ENCODE results near the gene NPNT. TPM values are rescaled to one million over a fixed set of nuclear protein-coding genes. Genes with fewer than 3 reads are reported as not detected.
A peak's percentile ranks its signal among the peaks of the same experiment; 100 is the strongest.

NPNT gene
- total RNA-seq, 1 donor from 2014 or later = 17.5 TPM

DNA sequence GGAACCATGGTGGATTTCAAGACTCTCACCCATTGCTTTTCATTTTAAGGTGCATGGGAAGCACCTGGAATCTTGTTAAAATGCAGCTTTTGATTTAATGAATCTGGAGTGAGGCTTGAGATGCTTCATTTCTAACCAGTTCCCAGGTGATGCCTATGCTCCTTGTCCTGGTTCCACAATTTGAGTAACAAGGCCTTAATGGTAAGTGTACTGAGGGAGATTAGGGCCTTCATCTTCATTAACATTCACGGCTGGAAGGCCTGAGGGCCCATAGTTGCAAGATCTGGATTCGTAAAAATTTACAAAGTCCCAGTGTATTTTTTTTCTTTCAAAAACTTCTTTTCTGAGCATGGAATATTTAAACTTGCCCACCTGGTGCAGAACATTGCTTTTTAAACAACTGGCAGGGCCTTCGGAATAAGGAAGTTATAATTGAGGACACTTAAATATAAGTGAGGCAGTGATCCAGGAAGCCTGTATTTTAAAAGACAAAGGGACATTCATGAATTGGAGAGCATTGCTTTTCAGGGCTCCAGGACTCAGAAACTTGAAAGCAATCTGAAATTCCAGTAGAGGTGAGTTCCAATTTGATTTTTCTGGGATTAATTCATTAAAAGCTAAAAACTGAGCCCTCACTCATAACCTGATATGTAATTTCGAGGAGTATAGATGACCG, 77.8 kb downstream of the NPNT start:
- ATAC-seq = no peak

DNA sequence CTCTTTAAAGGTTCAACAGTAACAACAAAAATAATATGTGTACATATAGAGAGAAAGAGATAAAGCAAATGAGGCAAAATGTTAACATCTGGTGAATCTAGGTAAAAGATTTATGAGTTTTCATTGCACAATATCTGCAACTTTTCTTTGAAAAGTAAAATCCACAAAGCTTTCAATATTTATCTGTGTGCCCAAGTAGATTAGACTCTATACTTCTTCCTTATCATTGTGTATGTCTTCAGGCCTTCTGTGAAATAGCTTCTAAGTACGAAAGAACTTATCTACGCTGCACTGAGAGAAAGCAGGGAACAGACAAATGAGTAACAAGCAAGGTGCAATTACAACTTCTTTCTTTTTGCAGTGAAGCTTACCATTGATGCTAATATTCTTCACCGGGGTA, 81.6 kb downstream of the NPNT start:
- no peak for ATAC-seq

DNA sequence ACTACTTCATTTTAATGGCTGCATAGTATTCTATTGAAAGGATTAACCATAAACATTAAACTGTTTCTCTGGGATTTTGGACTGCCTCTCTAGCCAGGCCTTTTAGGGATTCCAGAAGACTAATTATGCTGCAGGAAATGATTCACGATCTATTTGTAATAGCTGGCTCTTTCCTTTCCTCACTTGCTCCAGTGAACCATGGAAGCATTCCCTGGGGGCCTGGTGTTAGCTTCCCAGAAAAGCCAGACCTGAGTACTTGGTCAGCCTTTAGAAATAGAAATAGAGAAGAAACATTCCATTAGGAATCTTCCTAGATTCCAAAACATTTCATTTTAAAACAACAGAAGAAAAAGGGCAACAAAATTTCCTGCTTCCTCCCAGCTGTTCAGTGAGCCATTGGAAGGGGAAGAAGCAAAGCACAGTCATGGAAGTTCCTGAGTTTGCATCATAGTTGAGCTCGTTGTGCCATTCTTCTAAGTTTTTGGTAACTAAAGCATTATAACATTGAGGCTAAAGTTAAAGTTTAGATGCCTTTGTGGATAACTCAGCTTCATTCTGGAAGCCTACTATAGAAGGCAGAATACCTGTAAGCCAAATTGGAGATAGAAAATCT, 83.5 kb downstream of the NPNT start:
- ATAC-seq = peak; percentile 43

DNA sequence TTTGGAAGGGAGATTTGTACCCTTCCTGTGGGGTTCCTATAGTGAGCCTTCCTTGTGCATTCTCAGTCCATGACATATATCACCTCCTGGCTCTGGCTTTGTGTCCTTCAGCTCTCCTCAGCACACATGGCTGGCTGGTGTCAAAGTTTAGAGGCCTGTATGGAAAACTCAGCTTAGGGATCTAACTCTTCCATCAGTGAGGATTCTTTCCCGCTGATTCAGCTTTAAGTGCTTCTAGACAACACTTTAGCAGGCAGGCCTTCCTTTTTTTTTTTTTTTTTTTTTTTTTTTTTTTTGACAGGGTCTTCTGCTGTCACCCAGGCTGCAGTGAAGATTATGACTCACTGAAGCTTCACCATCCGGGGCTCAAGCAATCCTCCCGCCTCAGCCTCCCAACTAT, 84.2 kb downstream of the NPNT start:
- no peak for ATAC-seq

DNA sequence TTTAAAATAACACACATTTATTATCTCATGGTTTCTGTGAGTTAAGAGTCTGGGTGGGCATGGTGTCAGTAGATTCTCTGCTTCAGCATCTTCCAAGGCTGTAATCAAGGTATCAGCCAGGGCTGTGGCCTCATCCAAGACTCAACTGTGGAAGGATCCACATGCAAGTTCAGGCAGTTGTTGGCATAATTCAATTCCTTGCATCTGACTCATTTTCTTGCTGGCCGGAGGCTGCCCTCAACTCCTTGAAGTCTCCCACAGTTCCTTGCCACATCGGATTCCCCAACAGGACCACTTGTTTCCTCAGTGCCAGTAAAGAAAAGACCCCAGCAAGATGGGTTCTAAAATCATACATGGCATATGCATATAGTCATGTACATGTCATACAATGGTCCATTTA, 93.4 kb downstream of the NPNT start:
- ATAC-seq = no peak

DNA sequence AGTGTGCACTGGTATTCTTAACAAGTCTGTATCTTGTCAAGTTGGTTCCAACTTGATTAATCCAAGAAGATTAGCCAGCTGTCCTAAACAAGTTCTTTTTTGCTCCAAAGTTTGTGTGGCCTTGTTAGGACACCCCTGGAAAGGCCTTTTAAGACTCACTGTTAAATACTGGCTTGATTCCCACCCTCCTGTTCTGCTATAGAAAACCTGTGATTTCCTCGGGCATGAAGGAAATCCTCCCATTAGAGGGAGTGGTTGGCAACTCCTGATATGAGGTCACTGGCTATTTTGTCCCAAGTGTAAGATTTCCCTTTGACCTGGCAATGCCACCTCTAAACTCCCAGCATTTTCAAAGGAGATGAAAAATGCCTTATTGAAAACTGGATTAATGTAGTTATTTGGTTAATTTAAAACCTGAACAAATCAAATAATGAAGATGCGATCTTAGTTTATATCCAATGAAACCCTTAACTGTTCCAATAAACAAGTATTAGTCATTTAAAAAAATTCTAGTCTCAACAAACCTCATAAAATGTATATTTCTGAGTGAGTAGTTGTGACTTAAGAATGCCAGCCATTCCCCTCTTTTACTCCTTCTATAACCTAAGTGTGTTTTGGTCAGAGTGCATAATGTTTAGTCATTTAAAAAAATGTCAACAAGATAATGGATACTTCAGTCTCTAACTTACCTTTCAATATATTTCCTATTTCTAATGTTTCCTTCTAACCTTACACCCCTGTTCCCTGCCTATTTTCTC, 94.4 kb downstream of the NPNT start:
- peak; percentile 41 for ATAC-seq

DNA sequence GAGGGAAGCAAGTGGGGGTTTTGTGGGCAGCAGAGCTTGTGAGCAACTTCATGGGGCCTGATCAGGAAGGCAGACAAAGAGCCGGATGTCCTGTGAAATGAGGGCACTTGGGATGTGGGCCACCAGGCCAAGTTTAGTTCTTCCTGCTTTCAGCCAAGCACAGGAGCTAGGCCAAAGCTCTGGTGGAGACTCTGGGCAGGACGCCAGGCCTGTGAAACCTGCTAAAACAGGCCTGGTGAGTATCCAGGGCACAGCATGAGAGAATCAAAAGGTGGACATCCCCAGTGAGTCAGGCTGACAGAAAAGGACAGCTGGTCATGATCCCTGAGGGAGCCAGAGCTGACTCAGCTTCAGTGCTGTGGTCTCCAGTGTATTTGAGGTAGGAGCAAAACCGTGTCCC, 95.7 kb downstream of the NPNT start:
- peak; percentile 95 for ATAC-seq

DNA sequence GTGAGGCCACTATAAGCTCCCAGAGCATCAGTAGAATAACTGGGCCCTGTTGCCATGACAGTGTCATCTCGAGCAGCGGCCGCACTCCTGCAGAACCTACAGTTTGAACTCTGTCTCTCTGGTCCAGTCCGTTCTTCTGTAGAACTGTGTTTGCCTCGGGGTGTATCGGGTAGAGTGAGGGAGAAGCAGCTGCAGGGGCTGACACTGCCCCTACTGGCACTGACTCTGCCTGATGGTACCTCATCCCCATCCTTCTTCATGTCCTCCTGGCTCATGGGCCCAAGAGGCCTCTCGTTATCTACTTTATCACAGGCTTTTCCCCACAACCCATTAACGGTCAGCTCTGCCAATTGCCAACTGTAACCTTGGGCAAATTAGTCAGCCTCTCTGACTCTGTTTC, 96.5 kb downstream of the NPNT start:
- ATAC-seq = no peak

DNA sequence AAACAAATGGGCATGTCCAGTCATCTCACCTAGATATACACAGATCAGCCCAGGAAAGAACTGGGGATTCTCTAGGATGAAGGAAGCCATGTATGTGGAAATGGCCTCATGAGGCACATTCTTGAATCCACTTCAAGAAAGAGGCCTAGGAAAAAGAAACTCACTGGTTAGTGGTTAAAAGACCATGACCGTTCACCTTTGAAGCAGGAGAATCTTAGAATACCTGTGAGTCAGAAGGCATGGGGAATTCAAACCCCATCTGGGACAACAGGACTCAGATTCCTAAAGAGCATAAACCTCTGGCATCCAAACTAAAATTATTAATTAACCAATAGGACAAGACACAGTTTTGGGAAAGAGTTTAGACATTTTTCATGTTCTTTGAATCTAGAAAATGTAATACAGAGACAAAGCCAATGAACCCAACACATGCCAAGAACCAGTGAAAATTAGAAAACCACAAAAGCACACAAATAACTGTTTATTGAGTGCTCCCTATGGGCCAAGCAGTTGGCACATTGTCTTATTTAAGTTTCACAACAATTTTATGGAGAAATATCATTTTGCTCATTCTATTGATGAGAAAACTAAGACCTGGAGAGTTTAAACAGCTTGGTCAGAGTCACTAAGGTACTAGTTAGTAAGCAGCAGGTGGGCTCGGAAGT, 97.5 kb downstream of the NPNT start:
- no peak for ATAC-seq

DNA sequence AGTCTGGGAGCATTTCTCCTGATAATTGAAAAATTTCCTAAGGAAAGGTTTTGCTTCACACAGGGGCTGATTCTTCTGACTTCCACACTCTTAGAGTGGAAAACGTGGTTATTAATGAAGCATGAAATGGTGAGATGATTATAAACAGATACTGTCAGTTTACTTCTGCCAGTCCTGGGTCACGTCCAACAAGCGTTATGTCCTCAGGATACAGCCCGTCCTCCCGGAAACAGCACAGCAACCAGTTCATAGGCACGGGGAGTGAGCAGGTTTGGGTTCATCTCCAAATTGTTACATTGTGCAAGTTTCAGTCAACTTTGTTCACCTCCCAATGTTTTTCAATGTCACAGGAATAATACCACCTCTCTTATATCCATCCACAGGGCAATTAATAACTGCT, 98.8 kb downstream of the NPNT start:
- peak; percentile 50 for ATAC-seq

DNA sequence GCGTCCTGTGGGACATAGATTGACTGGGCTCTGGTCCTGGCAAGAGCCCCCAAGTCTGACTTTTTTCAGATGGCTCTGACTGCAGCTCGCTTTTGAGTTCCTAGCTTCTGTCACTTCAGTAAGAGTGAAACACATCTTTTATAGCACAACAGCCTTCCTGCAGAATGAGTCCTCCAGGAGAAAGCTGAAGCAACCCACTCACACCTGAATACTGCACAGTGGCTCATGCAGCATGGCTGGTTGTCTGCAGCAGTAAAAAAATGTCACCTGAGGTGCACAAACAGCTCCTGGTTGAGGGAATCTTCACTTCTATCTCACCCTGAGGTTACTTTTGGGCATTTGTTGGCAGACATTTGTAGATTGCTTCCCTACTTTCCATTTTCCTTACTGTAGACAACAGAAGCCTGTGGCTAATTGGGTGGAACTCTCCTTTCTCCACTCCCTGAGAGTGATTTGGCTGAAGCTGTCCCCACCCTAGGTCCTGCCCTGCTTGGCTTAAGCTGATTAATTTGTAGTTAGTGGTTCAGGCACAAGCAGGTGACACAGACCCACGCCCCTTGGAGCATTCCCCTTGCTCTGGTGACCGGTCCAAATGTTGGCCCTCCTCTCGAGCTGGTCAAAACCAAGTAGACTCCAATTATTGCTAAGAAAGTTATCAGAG, 99.7 kb downstream of the NPNT start:
- ATAC-seq = peak; percentile 52

DNA sequence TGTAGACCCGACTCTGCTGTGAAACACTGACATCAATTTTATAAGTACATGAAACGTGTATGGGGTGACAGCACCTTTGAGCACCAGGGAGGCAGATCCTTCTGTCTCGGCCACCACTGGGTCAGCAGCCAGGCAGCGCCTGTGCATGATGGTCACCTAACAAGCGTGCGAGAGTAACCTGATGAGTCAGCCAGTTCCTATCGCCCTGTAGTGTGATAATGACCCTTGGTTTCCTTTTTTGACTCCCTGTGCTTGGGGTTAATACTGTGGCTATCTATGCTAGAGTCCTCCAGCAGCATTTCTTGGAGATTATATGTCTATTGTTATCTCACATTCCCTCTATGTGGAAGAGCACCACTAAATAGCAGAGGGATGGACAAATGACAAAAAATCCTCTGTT, 101.6 kb downstream of the NPNT start:
- no peak for ATAC-seq

DNA sequence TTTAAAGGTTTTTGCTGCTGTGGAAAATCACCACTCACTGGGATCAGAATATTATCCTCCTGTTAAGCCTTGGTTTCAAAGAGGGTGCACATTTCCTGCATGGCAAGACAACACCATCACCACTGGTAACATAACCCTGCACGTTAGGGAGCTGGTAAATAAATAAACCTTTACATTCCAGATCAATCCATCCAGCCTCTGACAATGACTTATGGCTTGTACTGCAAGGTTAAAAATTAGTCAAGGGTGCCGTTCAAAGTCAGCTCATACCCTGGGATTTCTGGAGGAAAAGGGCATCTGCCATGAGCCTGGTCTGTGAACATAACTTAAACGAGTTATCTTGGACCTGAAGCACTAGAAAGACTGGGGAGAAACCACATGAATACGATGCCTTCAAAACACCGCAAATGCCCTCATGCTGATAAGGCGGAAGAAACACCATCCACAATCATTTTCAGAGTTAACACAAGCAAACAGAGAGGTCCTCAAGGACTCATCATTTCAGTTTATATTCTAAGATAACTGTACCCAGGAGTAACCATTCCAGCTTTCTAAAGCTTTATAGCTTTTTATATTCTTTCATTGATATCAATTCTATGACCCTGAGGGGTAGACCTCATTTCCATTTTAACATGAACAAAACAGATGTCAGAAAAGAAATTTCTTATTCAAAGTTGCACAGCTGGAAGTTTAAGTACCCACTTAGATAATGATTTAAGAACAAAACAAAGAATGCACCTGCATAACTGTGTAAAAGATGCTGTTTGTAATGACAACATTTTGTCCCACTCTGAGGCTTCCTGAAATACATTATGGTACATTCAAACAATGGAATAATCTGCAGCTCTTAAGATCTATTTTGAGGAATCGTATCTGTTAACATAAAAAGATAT, 103.1 kb downstream of the NPNT start:
- ATAC-seq = no peak

DNA sequence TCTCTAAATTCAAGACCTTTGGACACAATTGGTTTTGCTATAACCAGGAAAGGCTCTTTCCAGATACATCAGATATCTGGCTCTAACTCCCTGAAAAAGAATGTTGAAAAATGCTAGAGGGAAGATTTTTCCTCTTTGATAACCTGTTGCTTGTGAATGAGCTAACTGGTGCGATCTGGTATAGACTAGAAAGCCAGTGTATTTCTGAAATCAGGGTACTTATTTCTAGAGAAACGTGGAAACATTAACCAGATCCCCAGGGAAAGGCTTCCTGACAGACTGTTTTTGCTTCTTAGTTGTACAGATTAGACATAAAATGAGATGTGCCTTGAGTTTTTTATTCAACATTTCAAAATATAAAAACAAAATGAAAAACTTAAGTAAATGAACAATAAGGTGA, 107.7 kb downstream of the NPNT start:
- no peak for ATAC-seq

DNA sequence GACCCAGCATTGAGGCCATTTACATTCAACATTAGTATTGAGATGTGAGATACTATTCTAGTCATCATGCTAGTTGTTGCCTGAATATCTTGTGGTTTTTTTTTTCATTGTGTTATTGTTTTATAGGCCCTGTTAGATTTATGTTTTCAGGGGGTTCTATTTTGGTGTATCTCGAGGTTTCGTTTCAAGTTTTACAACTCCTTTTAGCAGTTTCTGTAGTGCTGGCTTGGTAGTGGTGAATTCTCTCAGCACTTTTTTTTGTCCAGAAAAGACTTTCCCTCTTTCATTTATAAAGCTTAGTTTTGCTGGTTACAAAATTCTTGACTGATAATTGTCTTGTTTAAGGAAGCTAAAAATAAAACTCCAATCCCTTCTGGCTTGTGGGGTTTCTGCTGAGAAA, 115.5 kb downstream of the NPNT start:
- ATAC-seq = no peak

DNA sequence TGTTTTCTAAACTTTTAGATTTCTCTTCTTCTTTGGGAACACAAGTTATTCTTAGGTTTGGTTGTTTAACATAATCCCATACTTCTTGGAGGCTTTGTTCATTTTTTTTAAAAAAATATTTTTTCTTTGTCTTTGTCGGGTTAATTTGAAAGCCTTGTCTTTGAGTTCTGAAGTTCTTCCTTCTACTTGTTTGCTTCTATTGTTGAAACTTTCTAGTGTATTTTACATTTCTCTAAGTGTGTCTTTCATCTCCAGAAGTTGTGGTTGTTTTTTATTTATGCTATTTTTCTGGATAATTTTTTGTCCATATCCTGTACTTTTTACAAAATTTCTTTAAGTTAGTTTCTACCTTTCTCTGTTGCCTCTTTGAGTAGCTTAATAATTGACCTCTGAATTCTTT, 116.1 kb downstream of the NPNT start:
- ATAC-seq = no peak

DNA sequence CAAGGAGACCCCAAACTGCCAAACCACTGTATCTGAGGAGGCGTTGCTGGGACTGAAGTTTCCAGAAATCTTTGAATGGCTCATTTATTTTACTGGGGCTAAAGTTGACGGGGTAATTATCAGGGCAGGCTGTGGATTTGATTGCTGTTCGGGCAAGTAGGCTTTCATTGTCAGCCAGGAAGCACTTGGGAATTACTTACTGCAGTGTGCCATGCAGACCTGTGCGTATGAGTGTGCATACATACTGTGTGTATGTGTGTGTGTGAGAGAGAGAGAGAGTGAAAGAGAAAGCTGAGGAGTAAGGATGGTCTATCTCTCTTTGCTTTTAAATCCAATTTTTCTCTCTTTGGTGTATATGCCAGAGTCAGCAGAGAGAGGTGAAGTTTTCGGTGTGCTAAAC, 122.7 kb downstream of the NPNT start:
- ATAC-seq = no peak

DNA sequence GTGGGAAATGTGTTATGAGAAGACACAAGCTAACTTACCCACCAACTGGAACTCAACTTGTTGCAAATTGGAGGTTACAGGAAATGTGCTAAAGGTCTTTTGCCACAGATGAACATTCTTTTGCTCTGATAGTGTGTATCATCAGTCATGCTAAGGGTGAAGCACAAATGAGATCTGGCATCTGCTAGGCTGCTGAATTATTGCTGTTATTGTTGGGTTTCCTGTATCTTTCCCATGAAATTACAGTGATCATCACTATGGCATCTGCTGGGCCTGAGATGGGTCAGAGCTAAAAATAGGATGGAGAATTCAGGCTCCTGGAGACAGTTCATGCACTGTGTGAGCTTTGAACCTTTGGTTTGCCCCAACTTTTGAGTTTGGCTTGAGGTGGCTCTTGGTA, 124.5 kb downstream of the NPNT start:
- no peak for ATAC-seq

All from esophagus mucosa (tissue), 1 donor.